HK-2 (cell line): ENCODE results near the gene MTCH1.
"Not testable (repeated sequence)": the region's sequence is repeated elsewhere in the genome, so short reads cannot be mapped to it uniquely, and the experiment has no call there.

Source experiments
- DNase-seq: peaks from one replicate; pipeline ENCODE4 v3.0.0-alpha.2; 2018; ENCODE audit not compliant: unreplicated experiment

Gene MTCH1

DNA sequence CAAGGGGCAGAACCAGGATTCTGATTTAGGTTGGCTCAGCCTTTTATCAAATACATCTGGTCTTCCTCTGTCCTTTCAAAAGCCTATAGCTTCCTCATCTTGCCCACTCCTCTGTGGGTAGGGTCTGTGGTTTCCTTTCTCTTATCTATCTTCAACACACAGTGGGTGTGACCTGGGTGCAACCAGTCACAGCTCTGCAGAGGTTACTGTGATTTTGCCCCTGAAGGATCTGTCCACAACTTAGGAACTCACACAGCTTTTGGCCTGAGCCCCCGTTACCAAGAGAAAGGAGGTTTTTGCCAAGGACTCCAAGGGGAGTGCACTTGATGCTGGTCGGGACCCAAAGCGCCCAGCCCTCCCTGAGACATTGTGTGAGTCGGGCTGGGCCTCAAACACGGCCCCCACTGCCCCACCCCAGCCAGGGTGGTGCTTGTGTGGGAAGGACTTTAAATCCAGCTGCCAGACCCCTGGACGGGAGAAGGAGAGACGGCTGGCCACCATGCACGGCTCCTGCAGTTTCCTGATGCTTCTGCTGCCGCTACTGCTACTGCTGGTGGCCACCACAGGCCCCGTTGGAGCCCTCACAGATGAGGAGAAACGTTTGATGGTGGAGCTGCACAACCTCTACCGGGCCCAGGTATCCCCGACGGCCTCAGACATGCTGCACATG is 31.6 kb downstream of the MTCH1 start, which contains the start of gene PI16:
Gene PI16 (plus strand): TSS at position 477 of the 670 bp plus-strand sequence. CDS start 23 bp downstream, at position 500.
- DNase-seq, result no peak

GRCh38 chr6:36953931-36954261 is 32.1 kb downstream of the MTCH1 start:
- DNase-seq, result no peak

- DNase-seq, result no peak
These were observed 36.4 kb downstream of the MTCH1 start for GRCh38 chr6:36949636-36950035.

GRCh38 chr6:36949076-36949475 is 36.9 kb downstream of the MTCH1 start:
- DNase-seq, result not testable (repeated sequence)

- DNase-seq, result no peak
These were observed 38.2 kb downstream of the MTCH1 start for GRCh38 chr6:36947570-36948351.

GRCh38 chr6:36946526-36946925 is 39.5 kb downstream of the MTCH1 start:
- no peak for DNase-seq

DNA sequence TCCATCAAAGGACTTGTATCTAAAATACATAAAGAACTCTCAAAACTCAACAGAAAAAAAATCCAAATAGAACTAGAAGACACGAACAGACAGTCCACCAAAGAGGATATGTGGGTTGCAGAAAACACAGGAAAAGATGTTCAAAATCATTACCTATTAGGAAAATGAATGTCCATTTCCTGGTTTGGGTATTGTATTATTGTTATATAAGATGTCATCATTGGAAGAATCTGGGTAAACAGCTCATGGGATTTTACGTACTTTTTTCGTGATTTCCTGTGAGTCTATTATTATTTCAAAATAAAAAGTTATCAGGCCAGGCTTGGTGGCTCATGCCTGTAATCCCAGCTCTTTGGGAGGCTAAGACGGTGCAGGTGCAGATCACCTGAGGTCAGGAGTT is 40.7 kb downstream of the MTCH1 start:
- DNase-seq, result no peak

DNA sequence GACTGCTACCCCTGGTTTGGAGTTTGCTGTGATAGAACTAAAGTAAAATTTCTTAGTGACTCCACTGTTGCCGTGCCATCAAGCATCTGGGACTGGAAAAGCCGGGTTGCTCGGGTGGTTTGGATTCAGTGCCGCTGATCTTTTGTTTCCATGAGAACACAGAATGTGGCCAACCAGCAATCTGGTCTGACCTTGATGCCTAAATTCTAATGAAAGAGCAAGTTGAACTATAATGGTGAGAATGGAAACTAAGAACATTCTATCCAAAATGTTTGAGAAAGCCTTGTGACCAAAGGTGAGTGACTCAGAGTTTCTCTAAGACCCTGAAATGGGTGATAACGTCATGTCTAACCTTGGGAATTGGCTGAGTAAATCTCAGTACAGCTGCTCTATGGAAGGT is 41.3 kb downstream of the MTCH1 start:
- no peak for DNase-seq

DNA sequence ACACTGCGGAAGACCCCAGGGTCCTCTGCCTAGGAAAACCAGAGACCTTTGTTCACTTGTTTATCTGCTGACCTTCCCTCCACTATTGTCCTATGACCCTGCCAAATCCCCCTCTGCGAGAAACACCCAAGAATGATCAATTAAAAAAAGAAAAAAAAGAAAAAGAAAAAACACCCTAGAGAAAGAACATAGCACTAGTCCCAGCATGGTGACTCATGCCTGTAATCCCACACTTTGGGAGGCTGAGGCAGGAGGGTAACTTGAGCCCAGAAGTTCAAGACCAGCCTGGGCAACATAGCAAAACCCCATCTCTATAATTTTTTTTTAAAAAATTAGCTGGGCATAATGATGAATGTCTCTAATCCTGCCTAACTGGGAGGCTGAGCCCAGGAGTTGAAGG is 43.7 kb downstream of the MTCH1 start:
- DNase-seq, result not testable (repeated sequence)

DNA sequence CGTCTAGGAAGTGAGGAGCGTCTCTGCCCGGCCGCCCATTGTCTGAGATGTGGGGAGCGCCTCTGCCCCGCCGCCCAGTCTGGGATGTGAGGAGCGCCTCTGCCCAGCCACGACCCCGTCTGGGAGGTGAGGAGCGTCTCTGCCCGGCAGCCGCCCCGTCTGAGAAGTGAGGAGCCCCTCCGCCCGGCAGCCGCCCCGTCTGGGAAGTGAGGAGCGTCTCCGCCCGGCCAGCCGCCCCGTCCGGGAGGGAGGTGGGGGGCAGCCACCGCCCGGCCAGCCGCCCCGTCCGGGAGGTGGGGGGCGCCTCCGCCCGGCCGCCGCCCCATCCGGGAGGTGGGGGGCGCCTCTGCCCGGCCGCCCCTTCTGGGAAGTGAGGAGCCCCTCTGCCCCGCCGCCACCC is 44.4 kb downstream of the MTCH1 start:
- not testable (repeated sequence) for DNase-seq

- DNase-seq, result no peak
These were observed 46.0 kb downstream of the MTCH1 start for GRCh38 chr6:36940027-36940426.

- DNase-seq, result not testable (repeated sequence)
These were observed 47.0 kb downstream of the MTCH1 start for GRCh38 chr6:36939005-36939404.

- DNase-seq, result no peak
These were observed 47.5 kb downstream of the MTCH1 start for GRCh38 chr6:36938536-36938935.

DNA sequence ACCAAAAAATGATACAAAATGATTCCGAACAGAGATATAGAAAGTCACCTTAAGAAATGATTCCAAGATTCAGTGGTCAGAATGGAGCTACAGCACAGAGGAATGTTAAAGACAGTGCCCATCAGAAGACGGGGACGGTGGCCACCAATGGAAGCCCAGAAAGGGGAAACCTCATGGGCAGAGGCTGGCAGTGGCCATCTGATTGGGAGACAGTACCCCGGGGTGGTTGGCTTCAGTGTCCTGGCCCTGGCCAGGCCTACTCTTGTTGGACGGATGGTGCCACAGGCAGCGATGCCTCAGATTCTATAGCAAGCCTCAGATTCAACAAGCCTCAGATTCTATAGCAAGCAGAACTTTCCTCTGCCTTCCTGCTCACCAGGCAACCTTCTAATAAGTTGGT is 48.1 kb downstream of the MTCH1 start:
- no peak for DNase-seq

GRCh38 chr6:36936824-36937223 is 49.2 kb downstream of the MTCH1 start:
- no peak for DNase-seq

DNA sequence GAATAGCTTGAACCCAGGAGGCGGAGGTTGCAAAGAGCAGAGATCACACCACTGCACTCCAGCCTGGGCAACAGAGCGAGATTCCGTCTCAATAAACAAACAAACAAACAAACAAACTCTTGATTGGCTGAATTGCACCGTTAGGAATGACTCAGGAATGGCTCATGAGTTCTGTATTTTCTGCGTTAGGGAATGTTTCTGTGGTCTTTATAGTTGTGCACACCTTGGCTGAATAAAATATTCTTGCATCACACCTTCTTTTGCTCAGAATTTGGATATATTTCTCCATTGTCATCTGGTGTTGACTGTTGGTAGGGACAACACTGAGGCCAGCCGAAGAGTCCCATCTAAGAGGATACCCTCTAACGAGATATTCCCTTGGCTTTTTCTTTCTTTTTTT is 51.1 kb downstream of the MTCH1 start:
- DNase-seq, result no peak

- no peak for DNase-seq
These were observed 52.5 kb downstream of the MTCH1 start for GRCh38 chr6:36933519-36933918.

DNA sequence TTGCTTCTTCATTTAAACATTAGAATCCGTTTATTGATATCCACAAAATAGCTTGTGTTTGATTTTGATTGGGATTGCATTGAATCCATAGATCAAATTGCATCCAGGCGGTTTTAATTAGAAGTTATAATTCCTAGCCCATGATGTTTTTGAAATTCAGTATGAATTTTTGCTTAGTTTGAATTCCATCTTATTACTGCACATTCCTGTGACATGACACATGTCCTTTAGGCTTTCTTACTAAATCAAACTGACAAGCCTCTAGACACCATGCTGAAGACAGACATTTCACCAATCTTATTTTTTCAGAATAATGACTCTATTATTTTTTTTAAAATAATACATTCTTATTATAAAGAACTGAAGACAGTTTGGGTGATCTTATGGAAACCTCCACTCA is 52.9 kb downstream of the MTCH1 start:
- DNase-seq, result no peak

- DNase-seq, result no peak
These were observed 55.5 kb downstream of the MTCH1 start for GRCh38 chr6:36930483-36930882.

GRCh38 chr6:36929607-36930006 is 56.4 kb downstream of the MTCH1 start:
- peak; percentile 10 for DNase-seq

DNA sequence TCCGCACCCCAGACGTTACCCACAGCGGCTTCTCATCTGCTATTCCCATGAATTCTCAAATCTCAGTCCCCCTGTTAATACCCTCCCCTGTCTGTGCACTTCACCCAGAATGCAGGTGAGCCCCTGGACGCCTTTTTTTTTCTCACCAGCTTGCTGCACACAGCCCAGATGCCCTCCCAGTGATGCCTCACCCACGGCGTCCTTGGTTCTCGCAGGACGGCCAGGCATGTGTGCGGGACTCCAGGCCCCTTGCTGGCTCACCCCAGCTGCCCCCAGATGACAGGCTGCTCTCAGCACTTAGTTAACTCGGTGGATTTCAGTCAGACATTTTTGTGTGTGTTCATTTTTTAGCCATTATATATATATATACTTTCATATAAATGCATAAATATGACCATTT is 56.8 kb downstream of the MTCH1 start:
- DNase-seq, result no peak

- DNase-seq, result no peak
These were observed 57.5 kb downstream of the MTCH1 start for GRCh38 chr6:36928547-36928918.

- DNase-seq, result no peak
These were observed 58.1 kb downstream of the MTCH1 start for GRCh38 chr6:36927691-36928546.
